ENCODE data around the gene DLG1.

The DLG1 gene

GRCh38 chr3:197309528-197310361 lies 11.3 kb upstream of the DLG1 start:
- CTCF ChIA-PET, result interaction anchor here (1.0 kb wide), 2 partner anchors 53 to 144 kb away, joined by 3 read pairs; no protein-coding TSS in a partner anchor
- TF ChIP-seq CTCF (IDR thresholded peaks at IDR 0.05; ENCODE audit: control extremely low read depth, extremely low read depth, low read depth, missing control alignments), result no peak
- no peak for DNase-seq (ENCODE audit: extremely low spot score)
- POLR2A ChIA-PET, result no interaction called here

- no peak for DNase-seq (ENCODE audit: extremely low spot score)
- ChIA-PET CTCF (interaction anchor here (1.0 kb wide), 1 partner anchor 26 kb away, joined by 3 read pairs; no protein-coding TSS in a partner anchor), POLR2A (no interaction called here)
- no peak for TF ChIP-seq CTCF (IDR thresholded peaks at IDR 0.05; ENCODE audit: control extremely low read depth, extremely low read depth, low read depth, missing control alignments)
These were observed 10.2 kb upstream of the DLG1 start for GRCh38 chr3:197308591-197308990.

- no peak for TF ChIP-seq CTCF (IDR thresholded peaks at IDR 0.05; ENCODE audit: control extremely low read depth, extremely low read depth, low read depth, missing control alignments)
- ChIA-PET POLR2A (no interaction called here), CTCF (interaction anchor here (0.8 to 2.2 kb wide), 2 partner anchors 49 to 293 kb away, joined by 3 to 4 read pairs; no protein-coding TSS in a partner anchor)
- DNase-seq (ENCODE audit: extremely low spot score), result no peak
These were observed 8.1 kb upstream of the DLG1 start for GRCh38 chr3:197306374-197307086.

GRCh38 chr3:197305854-197306253 lies 7.4 kb upstream of the DLG1 start:
- peak; percentile 59 for DNase-seq (ENCODE audit: extremely low spot score)
- no peak for TF ChIP-seq CTCF (IDR thresholded peaks at IDR 0.05; ENCODE audit: control extremely low read depth, extremely low read depth, low read depth, missing control alignments)
- ChIA-PET POLR2A (no interaction called here), CTCF (interaction anchor here (0.8 to 2.2 kb wide), 2 partner anchors 48 to 294 kb away, joined by 3 to 4 read pairs; no protein-coding TSS in a partner anchor)

GRCh38 chr3:197303452-197303851 lies 5.0 kb upstream of the DLG1 start:
- no peak for TF ChIP-seq CTCF (IDR thresholded peaks at IDR 0.05; ENCODE audit: control extremely low read depth, extremely low read depth, low read depth, missing control alignments)
- CTCF ChIA-PET, result no interaction called here
- DNase-seq (ENCODE audit: extremely low spot score), result no peak
- POLR2A ChIA-PET, result no interaction called here

- DNase-seq (ENCODE audit: extremely low spot score), result no peak
- CTCF ChIA-PET, result interaction anchor here (1.2 kb wide), 1 partner anchor 198 kb away, joined by 4 read pairs; no protein-coding TSS in a partner anchor
- TF ChIP-seq CTCF (IDR thresholded peaks at IDR 0.05; ENCODE audit: control extremely low read depth, extremely low read depth, low read depth, missing control alignments), result no peak
- POLR2A ChIA-PET, result no interaction called here
These were observed 4.4 kb upstream of the DLG1 start for GRCh38 chr3:197302696-197303341.

Data from GM10248 (cell line).